ENCODE results near the gene EVPL.

EVPL gene

DNA sequence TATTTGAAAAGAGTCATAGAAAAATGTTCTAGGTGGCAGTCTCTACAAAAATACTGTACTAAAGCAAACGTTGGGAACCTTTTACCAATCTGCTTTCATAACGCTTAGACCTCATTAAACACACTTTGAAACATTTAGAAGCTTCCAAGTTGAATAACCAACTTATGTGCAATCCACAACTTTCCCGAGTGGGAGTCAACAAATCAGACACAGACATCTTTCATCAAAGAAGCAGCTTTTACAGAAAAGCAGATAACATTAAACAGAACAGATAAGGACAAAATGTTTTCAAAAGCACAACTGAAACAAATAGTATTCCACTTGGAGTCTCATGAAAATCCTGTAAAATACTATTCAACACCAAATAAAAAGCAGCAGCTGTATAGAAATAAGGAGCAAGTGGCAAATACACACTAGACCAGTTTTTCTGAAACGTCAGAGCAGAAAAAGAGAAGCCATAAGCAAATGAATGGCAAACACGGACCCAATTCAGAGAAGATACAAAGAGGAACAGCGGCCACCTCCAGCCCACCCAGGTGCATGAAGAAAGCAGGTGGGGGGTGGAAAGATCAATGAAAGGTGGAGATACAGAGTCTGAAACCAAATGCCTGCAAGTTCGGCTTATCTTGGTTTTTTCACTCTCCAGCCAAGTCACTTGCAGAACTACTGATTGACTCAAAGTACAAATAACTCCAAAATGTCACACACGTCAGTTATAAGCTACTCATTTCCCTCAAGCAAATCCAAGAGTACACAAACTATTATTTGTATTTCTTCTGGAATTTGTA is 67.9 kb downstream of the EVPL start:
- no peak for DNase-seq

Measured in activated T-cell treated with anti-CD3 and anti-CD28 coated beads, Interleukin-2, amount 50 U/mL, for 48 hours (primary cell).